Transverse colon (tissue), 4 donors: ENCODE data around the gene FAM186B.

ENCODE experiments used
- POLR2A ChIP-seq: fragments of 450-650 bp; IDR thresholded peaks from one replicate; pipeline ENCODE4 v1.6.1; 2016; ENCODE audit warnings: antibody characterized with exemption, mild to moderate bottlenecking, moderate library complexity
- POLR2AphosphoS5 ChIP-seq, 3 donors: sonication (generic); formaldehyde crosslinking; IDR thresholded peaks; one replicate each; pipeline ENCODE4 v1.6.1; 2016; ENCODE audit warnings: antibody characterized with exemption in 3 of 3
- TF ChIP-seq, protein P1 (sequence below), 5 experiments: fragments of 200-600 bp in 3 of 5; fragments of 450-650 bp in 2 of 5; sonication (generic) in 3 of 5; IDR thresholded peaks; 1 replicate in 2 of 5; 2 replicates in 3 of 5; pipeline ENCODE4 v1.5.1; 2016 to 2017; ENCODE audit warnings: antibody characterized with exemption in 5 of 5, inconsistent platforms in 3 of 5, mild to moderate bottlenecking in 2 of 5, moderate library complexity in 1 of 5

DNA sequence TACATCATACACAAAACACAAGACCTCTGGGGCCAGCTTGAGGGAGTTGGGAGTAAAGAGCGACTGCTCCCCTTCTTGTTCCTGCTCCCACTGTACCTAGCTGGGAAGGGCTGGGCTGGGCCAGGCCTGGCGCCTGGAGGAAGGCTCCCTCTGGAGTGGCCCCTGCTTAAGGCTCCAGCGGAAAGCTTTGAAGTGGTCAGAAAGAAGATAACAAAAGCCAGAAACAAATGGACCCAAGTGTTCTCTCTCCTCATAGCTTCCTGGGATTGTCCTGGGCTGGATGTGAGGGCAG is 43.2 kb upstream of the FAM186B start:
- TF ChIP-seq, protein P1, sequence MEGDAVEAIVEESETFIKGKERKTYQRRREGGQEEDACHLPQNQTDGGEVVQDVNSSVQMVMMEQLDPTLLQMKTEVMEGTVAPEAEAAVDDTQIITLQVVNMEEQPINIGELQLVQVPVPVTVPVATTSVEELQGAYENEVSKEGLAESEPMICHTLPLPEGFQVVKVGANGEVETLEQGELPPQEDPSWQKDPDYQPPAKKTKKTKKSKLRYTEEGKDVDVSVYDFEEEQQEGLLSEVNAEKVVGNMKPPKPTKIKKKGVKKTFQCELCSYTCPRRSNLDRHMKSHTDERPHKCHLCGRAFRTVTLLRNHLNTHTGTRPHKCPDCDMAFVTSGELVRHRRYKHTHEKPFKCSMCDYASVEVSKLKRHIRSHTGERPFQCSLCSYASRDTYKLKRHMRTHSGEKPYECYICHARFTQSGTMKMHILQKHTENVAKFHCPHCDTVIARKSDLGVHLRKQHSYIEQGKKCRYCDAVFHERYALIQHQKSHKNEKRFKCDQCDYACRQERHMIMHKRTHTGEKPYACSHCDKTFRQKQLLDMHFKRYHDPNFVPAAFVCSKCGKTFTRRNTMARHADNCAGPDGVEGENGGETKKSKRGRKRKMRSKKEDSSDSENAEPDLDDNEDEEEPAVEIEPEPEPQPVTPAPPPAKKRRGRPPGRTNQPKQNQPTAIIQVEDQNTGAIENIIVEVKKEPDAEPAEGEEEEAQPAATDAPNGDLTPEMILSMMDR (IDR thresholded peaks at IDR 0.05), result no peak
- no peak for TF ChIP-seq POLR2A
- TF ChIP-seq POLR2AphosphoS5 (IDR thresholded peaks at IDR 0.05), result no peak
